ENCODE measurements around the gene NR5A2. TPM values are rescaled to one million over a fixed set of nuclear protein-coding genes. Genes with fewer than 3 reads are reported as not detected.

The NR5A2 gene
- total RNA-seq, 1 experiment from 2014 or later, result 4.7 TPM

- no peaks in the 10 kb centered on the region for H3K23me2 ChIP-seq (ENCODE audit: insufficient read length, low read depth, low read length, poor library complexity, severe bottlenecking)
- no peak overlapping the region for H3K23ac ChIP-seq (ENCODE audit: insufficient read length, low read depth, low read length)
- H4K20me1 ChIP-seq (ENCODE audit: control insufficient read depth, insufficient read depth, insufficient read length), result no peaks in the 10 kb centered on the region
- H3K79me2 ChIP-seq (ENCODE audit: insufficient read depth, low read length), result no peaks in the 10 kb centered on the region
- no peak overlapping the region for H3T11ph ChIP-seq (ENCODE audit: low read length)
- no peak for DNase-seq
- TF ChIP-seq CTCF (conservative IDR thresholded peaks at IDR 0.05), result no peak
- no peak overlapping the region for H2BK120ac ChIP-seq (ENCODE audit: low read depth, low read length, poor library complexity, severe bottlenecking)
- Mint-ChIP-seq H3K4me1 (peaks cover 5 to 11% of the 10 kb centered on the region in 2 experiments; a peak in 3 of 4 replicates), H3K27ac (no peak overlapping the region), H3K36me3 (ENCODE audit: insufficient read depth in 1 of 3, low read depth in 3 of 3) (no peaks in the 10 kb centered on the region), H3K4me3 (no peak overlapping the region), H3K9me3 (no peaks in the 10 kb centered on the region), H3K27me3 (ENCODE audit: low read depth) (no peaks in the 10 kb centered on the region; the same call in 1 of the 2 replicates)
- no peaks in the 10 kb centered on the region for H3K27me3 ChIP-seq (ENCODE audit: insufficient read depth, low read length)
- no peak overlapping the region for H3K9ac ChIP-seq (ENCODE audit: extremely low read depth, insufficient read length, low read length)
- H2AFZ ChIP-seq (ENCODE audit: low read length), result no peak overlapping the region
- no peak overlapping the region for H4K5ac ChIP-seq (ENCODE audit: insufficient read length, low read depth, low read length)
- no peak overlapping the region for H3K4me2 ChIP-seq (ENCODE audit: insufficient read depth, insufficient read length, low read length)
- H2BK15ac ChIP-seq (ENCODE audit: low read depth, low read length), result no peak overlapping the region
- no peaks in the 10 kb centered on the region for H3K79me1 ChIP-seq (ENCODE audit: insufficient read depth, low read depth, low read length, poor library complexity, severe bottlenecking)
- H3K4ac ChIP-seq (ENCODE audit: low read depth, low read length), result no peak overlapping the region
- no peak overlapping the region for H2BK12ac ChIP-seq (ENCODE audit: insufficient read length, low read depth, low read length)
- no peak overlapping the region for H3K18ac ChIP-seq (ENCODE audit: insufficient read length, low read depth, low read length)
- no peak overlapping the region for H4K91ac ChIP-seq (ENCODE audit: insufficient read length, low read depth, low read length)
- no peak overlapping the region for H3K56ac ChIP-seq (ENCODE audit: insufficient read length, low read depth, low read length)
- no peak overlapping the region for H2BK5ac ChIP-seq (ENCODE audit: insufficient read length, low read length)
- H2BK20ac ChIP-seq (ENCODE audit: low read depth, low read length, poor library complexity, severe bottlenecking), result no peak overlapping the region
- H4K8ac ChIP-seq (replicated peaks; ENCODE audit: insufficient read length, low read depth, low read length), result no peak overlapping the region
- no peak overlapping the region for H3K27ac ChIP-seq (ENCODE audit: insufficient read length, low read depth, low read length)
- H2AK5ac ChIP-seq (ENCODE audit: insufficient read length, low read length), result no peak overlapping the region
- H3K4me1 ChIP-seq (ENCODE audit: insufficient read depth, low read length), result no peaks in the 10 kb centered on the region
- no peak overlapping the region for H3K14ac ChIP-seq (ENCODE audit: insufficient read depth, low read length)
- H3K9me3 ChIP-seq (ENCODE audit: control insufficient read depth, low read depth, low read length), result no peaks in the 10 kb centered on the region
These were observed 130.2 kb downstream of the NR5A2 start for GRCh38 chr1:200157715-200158114.

All from H9 (cell line).